DND-41 (cell line): ENCODE results near the gene CD151.

Experiments used
- ATAC-seq: fragments of 200-7000 bp; cut with Tn5 transposase; 3 replicates; pipeline ENCODE4 v1.9.1; 2021; ENCODE audit warnings: low read depth; ENCODE audit not compliant: insufficient read depth
- DNase-seq: peaks from one replicate; pipeline ENCODE4 v3.0.0-alpha.2; 2020
- H2AFZ ChIP-seq: 2 replicates; pipeline ENCODE4 v1.6.0; 2012; ENCODE audit warnings: low read depth, low read length
- H3K27ac ChIP-seq: 2 replicates; pipeline ENCODE4 v1.5.1; 2012; ENCODE audit warnings: low read length, inconsistent platforms
- H3K27me3 ChIP-seq: fragments of 200-600 bp; sonication (generic); 2 replicates; pipeline ENCODE4 v1.6.0; 2012; ENCODE audit warnings: low read length, mild to moderate bottlenecking, inconsistent platforms; ENCODE audit not compliant: insufficient read depth, poor library complexity
- H3K36me3 ChIP-seq: 2 replicates; pipeline ENCODE4 v1.5.1; 2012; ENCODE audit warnings: low read length, inconsistent platforms; ENCODE audit not compliant: insufficient read depth
- H3K4me1 ChIP-seq: 2 replicates; pipeline ENCODE4 v1.5.1; 2012; ENCODE audit warnings: mild to moderate bottlenecking, low read length; ENCODE audit not compliant: insufficient read depth
- H3K4me2 ChIP-seq: 2 replicates; pipeline ENCODE4 v1.6.0; 2012; ENCODE audit warnings: mild to moderate bottlenecking, moderate library complexity, low read length, inconsistent platforms; ENCODE audit not compliant: insufficient read depth
- H3K4me3 ChIP-seq, 2 experiments: fragments of 200-600 bp in 1 of 2; shearing (Covaris generic) in 1 of 2; 2 replicates each; pipeline ENCODE4 v1.5.1; 2012 to 2016; ENCODE audit warnings: inconsistent platforms in 2 of 2, low read length in 2 of 2, mild to moderate bottlenecking in 2 of 2, low read depth in 1 of 2, moderate library complexity in 1 of 2
- H3K79me2 ChIP-seq: 2 replicates; pipeline ENCODE4 v1.6.0; 2012; ENCODE audit warnings: low read length, inconsistent platforms; ENCODE audit not compliant: insufficient read depth
- H3K9ac ChIP-seq: 2 replicates; pipeline ENCODE4 v1.6.0; 2012; ENCODE audit warnings: low read depth, mild to moderate bottlenecking, inconsistent platforms, low read length, moderate library complexity
- H3K9me3 ChIP-seq: 2 replicates; pipeline ENCODE4 v1.5.1; 2012; ENCODE audit warnings: low read length, moderate library complexity, mild to moderate bottlenecking, inconsistent platforms; ENCODE audit not compliant: insufficient read depth, severe bottlenecking
- H4K20me1 ChIP-seq: 2 replicates; pipeline ENCODE4 v1.6.0; 2012; ENCODE audit warnings: low read length; ENCODE audit not compliant: insufficient read depth
- CTCF ChIP-seq: IDR thresholded peaks from 2 replicates; pipeline ENCODE4 v1.5.1; 2012; ENCODE audit warnings: borderline replicate concordance, low read length, moderate library complexity, mild to moderate bottlenecking; ENCODE audit not compliant: poor library complexity, severe bottlenecking; ENCODE audit errors: extremely low read depth
- EZH2 ChIP-seq: IDR thresholded peaks from 3 replicates; pipeline ENCODE4 v1.6.1; 2012; ENCODE audit warnings: borderline replicate concordance, low read depth, mild to moderate bottlenecking, moderate library complexity, low read length, inconsistent platforms; ENCODE audit not compliant: severe bottlenecking

The CD151 gene

DNA sequence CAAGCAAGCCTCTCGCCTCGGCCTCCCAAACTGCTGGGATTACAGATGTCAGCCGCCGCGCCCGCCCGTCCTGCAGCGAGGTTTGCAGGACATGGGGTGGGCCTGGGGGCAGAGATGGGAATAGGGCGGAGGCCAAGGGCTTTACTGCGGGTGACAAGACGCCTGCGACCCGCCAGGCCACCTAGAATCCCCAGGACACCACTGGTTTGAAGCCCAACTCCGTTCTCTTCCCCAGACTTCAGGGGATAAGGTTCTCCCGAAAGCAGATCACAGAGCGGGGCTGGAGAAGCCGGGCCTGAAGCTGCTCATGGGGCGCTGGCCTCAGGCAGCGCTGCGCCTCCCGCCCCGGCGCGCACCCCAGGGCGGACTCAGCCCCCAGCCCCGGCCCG is 9.2 kb downstream of the CD151 start:
- DNase-seq (no peak), ATAC-seq (peak; percentile 54)
- Histone ChIP-seq H3K36me3 (peaks cover 41% of the 10 kb centered on the region), H3K4me1 (peaks cover 39% of the 10 kb centered on the region), H3K4me2 (peak overlapping the region; percentile 91), H3K9ac (peak overlapping the region; percentile 91), H3K9me3 (no peaks in the 10 kb centered on the region), H3K27me3 (no peaks in the 10 kb centered on the region), H3K27ac (peak overlapping the region; percentile 87), H2AFZ (peak overlapping the region; percentile 90), H3K79me2 (peaks cover 21% of the 10 kb centered on the region), H4K20me1 (peaks cover 27% of the 10 kb centered on the region; the same call in 1 of the 2 replicates), H3K4me3 (peak overlapping the region; percentile 98 to 100)
- TF ChIP-seq EZH2: no peak
- no peak for TF ChIP-seq CTCF

GRCh38 chr11:842370-843002 is 9.7 kb downstream of the CD151 start, which contains the start of the genes POLR2L and TSPAN4:
POLR2L (minus strand) TSS chr11:842529; CDS start chr11:842508, 21 bp downstream.
TSPAN4 (plus strand) TSS chr11:842852; CDS start chr11:850305, 7,453 bp downstream.
- Histone ChIP-seq H3K27me3 (no peaks in the 10 kb centered on the region), H4K20me1 (peaks cover 27% of the 10 kb centered on the region; the same call in 1 of the 2 replicates), H3K4me1 (peaks cover 39% of the 10 kb centered on the region), H3K4me3 (peak within 1 kb of the TSS; percentile 98 to 100), H3K27ac (peak within 1 kb of the TSS; percentile 87), H2AFZ (peak within 1 kb of the TSS; percentile 90), H3K79me2 (peaks cover 21% of the 10 kb centered on the region), H3K4me2 (peak within 1 kb of the TSS; percentile 91), H3K36me3 (peaks cover 36% of the 10 kb centered on the region), H3K9ac (peak within 1 kb of the TSS; percentile 91), H3K9me3 (no peaks in the 10 kb centered on the region)
- peak; percentile 85 for DNase-seq
- ATAC-seq: peak; percentile 74
- TF ChIP-seq CTCF (no peak), EZH2 (no peak)

- Histone ChIP-seq H3K9ac (peak overlapping the region; percentile 91), H3K36me3 (peaks cover 29% of the 10 kb centered on the region), H4K20me1 (peaks cover 27% of the 10 kb centered on the region), H3K27ac (no peak overlapping the region), H3K79me2 (peaks cover 21% of the 10 kb centered on the region), H3K27me3 (no peaks in the 10 kb centered on the region), H3K4me1 (peaks cover 39% of the 10 kb centered on the region), H3K4me3 (peak overlapping the region; percentile 98 to 100; a peak in 3 of 4 replicates), H2AFZ (peak overlapping the region; percentile 38), H3K4me2 (peak overlapping the region; percentile 91), H3K9me3 (no peaks in the 10 kb centered on the region)
- DNase-seq (no peak), ATAC-seq (peak; percentile 8; the same call in 1 of the 3 replicates)
- TF ChIP-seq CTCF: no peak
- peak; percentile 53 for TF ChIP-seq EZH2
Observed at GRCh38 chr11:843086-843734, 10.5 kb downstream of the CD151 start.
